H1 (cell line): ENCODE results near the gene JPH2. TPM values are rescaled to one million over a fixed set of nuclear protein-coding genes. Genes with fewer than 3 reads are reported as not detected.

Source experiments
- CTCF ChIA-PET: fragments of 300-600 bp; sonication (Branson Sonifier 250); formaldehyde crosslinking; loops from one replicate; lab custom pipeline; 2021; ENCODE audit not compliant: partially characterized antibody; lab: Charles Lee
- POLR2A ChIA-PET: fragments of 300-600 bp; sonication (Branson Sonifier 250); formaldehyde crosslinking; loops from one replicate; lab custom pipeline; 2021; ENCODE audit warnings: inconsistent platforms; ENCODE audit not compliant: partially characterized antibody; lab: Charles Lee
- DNase-seq, 2 experiments: peaks; one replicate each; pipeline versions ENCODE4 v3.0.0 to v3.0.0-alpha.2; 2010 to 2022; ENCODE audit warnings: low spot score in 2 of 2, low read depth in 1 of 2, mixed read lengths in 1 of 2
- FAIRE-seq: peaks from 2 replicates; lab custom pipeline; 2011; peaks lifted over from hg19 to GRCh38; lab: Jason Lieb, UNC
- H2AFZ ChIP-seq: 2 replicates; pipeline ENCODE4 v1.8.1; 2012; ENCODE audit warnings: low read length, inconsistent platforms
- H2AK5ac ChIP-seq: 2 replicates; pipeline ENCODE4 v1.6.1; 2013; ENCODE audit warnings: low read depth, low read length
- H2BK120ac ChIP-seq: replicated peaks from 2 replicates; pipeline ENCODE3; 2013; ENCODE audit warnings: low read depth, low read length, inconsistent platforms
- H2BK12ac ChIP-seq: 2 replicates; pipeline ENCODE4 v1.6.1; 2013; ENCODE audit warnings: low read depth, low read length
- H2BK15ac ChIP-seq: 2 replicates; pipeline ENCODE4 v1.6.1; 2013; ENCODE audit warnings: low read length
- H2BK20ac ChIP-seq: 2 replicates; pipeline ENCODE4 v1.6.1; 2013; ENCODE audit warnings: low read length
- H2BK5ac ChIP-seq: 2 replicates; pipeline ENCODE4 v1.6.1; 2013; ENCODE audit warnings: low read depth, low read length
- H3K14ac ChIP-seq: 2 replicates; pipeline ENCODE4 v1.6.1; 2013; ENCODE audit warnings: inconsistent platforms; ENCODE audit not compliant: insufficient read length
- H3K18ac ChIP-seq: 2 replicates; pipeline ENCODE4 v1.6.1; 2013; ENCODE audit warnings: low read length; ENCODE audit errors: extremely low read depth
- H3K23ac ChIP-seq: 2 replicates; pipeline ENCODE4 v1.6.1; 2013; ENCODE audit warnings: inconsistent platforms; ENCODE audit not compliant: insufficient read length
- H3K23me2 ChIP-seq: 2 replicates; pipeline ENCODE4 v1.6.1; 2013; ENCODE audit warnings: low read depth, low read length
- H3K27ac ChIP-seq: 2 replicates; pipeline ENCODE4 v1.6.1; 2011; ENCODE audit warnings: low read depth, low read length, inconsistent platforms
- H3K27me3 ChIP-seq, 4 experiments: replicated peaks in 1 of 4; 1 replicate in 1 of 4; 2 replicates in 3 of 4; pipeline versions ENCODE4 v1.6.1 to v1.8.1; 2011 to 2013; ENCODE audit warnings: low read length in 3 of 4, mild to moderate bottlenecking in 3 of 4, inconsistent platforms in 2 of 4, mixed read lengths in 2 of 4, moderate library complexity in 1 of 4; ENCODE audit not compliant: control insufficient read depth in 3 of 4, insufficient read depth in 3 of 4; ENCODE audit errors: extremely low read depth in 1 of 4
- H3K36me3 ChIP-seq, 4 experiments: 2 replicates each; pipeline versions ENCODE4 v1.6.1 to v1.8.1; 2011 to 2013; ENCODE audit warnings: mild to moderate bottlenecking in 4 of 4, low read length in 3 of 4, moderate library complexity in 2 of 4, control low read depth in 1 of 4, inconsistent platforms in 1 of 4; ENCODE audit not compliant: insufficient read depth in 4 of 4, control insufficient read depth in 2 of 4
- H3K4ac ChIP-seq: replicated peaks from 2 replicates; pipeline ENCODE3; 2013; ENCODE audit warnings: low read length, low read depth, mixed read lengths, inconsistent platforms; ENCODE audit not compliant: insufficient read length
- H3K4me1 ChIP-seq, 4 experiments: replicated peaks in 1 of 4; 1 replicate in 1 of 4; 2 replicates in 3 of 4; pipeline versions ENCODE4 v1.6.1 to v1.8.1; 2011 to 2013; ENCODE audit warnings: low read length in 3 of 4, inconsistent platforms in 2 of 4, mixed read lengths in 1 of 4; ENCODE audit not compliant: insufficient read depth in 4 of 4, control insufficient read depth in 3 of 4
- H3K4me2 ChIP-seq, 2 experiments: 2 replicates each; pipeline versions ENCODE4 v1.6.1 to v1.8.1; 2011 to 2013; ENCODE audit warnings: low read depth in 2 of 2, low read length in 2 of 2, control low read depth in 1 of 2, inconsistent platforms in 1 of 2, mild to moderate bottlenecking in 1 of 2; ENCODE audit not compliant: insufficient read depth in 1 of 2
- H3K4me3 ChIP-seq, 4 experiments: fragments of 200-600, 300-600 bp in 1 of 4; sonication (generic), shearing (Covaris generic), sonication (Bioruptor Twin) in 1 of 4; 2 replicates each; pipeline versions ENCODE4 v1.5.1 to v1.8.1; 2011 to 2016; ENCODE audit warnings: low read length in 4 of 4, low read depth in 3 of 4, control low read depth in 2 of 4, inconsistent platforms in 2 of 4, mild to moderate bottlenecking in 2 of 4, mixed read lengths in 1 of 4, moderate library complexity in 1 of 4; ENCODE audit not compliant: insufficient read depth in 2 of 4; ENCODE audit errors: extremely low read depth in 1 of 4
- H3K56ac ChIP-seq: replicated peaks from 2 replicates; pipeline ENCODE3; 2013; ENCODE audit warnings: low read depth, mild to moderate bottlenecking, mixed read lengths, low read length, inconsistent platforms; ENCODE audit not compliant: insufficient read length
- H3K79me1 ChIP-seq: 2 replicates; pipeline ENCODE4 v1.6.1; 2013; ENCODE audit warnings: low read depth, low read length, control low read depth
- H3K79me2 ChIP-seq, 2 experiments: 2 replicates each; pipeline versions ENCODE4 v1.6.1 to v1.8.1; 2012 to 2013; ENCODE audit warnings: low read length in 2 of 2, mild to moderate bottlenecking in 2 of 2, inconsistent platforms in 1 of 2; ENCODE audit not compliant: insufficient read depth in 2 of 2, control insufficient read depth in 1 of 2
- H3K9ac ChIP-seq, 4 experiments: replicated peaks in 1 of 4; 1 replicate in 1 of 4; 2 replicates in 3 of 4; pipeline versions ENCODE4 v1.6.1 to v1.8.1; 2011 to 2013; ENCODE audit warnings: low read depth in 3 of 4, low read length in 3 of 4, control low read depth in 2 of 4, mild to moderate bottlenecking in 2 of 4, moderate library complexity in 2 of 4, inconsistent platforms in 1 of 4; ENCODE audit errors: extremely low read depth in 1 of 4
- H3K9me3 ChIP-seq, 2 experiments: 2 replicates each; pipeline versions ENCODE4 v1.6.1 to v1.8.1; 2012 to 2013; ENCODE audit warnings: mild to moderate bottlenecking in 2 of 2, moderate library complexity in 2 of 2, control low read depth in 1 of 2, inconsistent platforms in 1 of 2, low read depth in 1 of 2, low read length in 1 of 2, mixed read lengths in 1 of 2; ENCODE audit not compliant: insufficient read depth in 2 of 2
- H4K20me1 ChIP-seq, 2 experiments: replicated peaks in 1 of 2; 2 replicates each; pipeline versions ENCODE3 to v1.8.1; 2011 to 2013; ENCODE audit warnings: inconsistent platforms in 2 of 2, low read length in 2 of 2, mild to moderate bottlenecking in 1 of 2; ENCODE audit not compliant: insufficient read depth in 2 of 2, control insufficient read depth in 1 of 2
- H4K5ac ChIP-seq: 2 replicates; pipeline ENCODE4 v1.6.1; 2013; ENCODE audit warnings: low read length, low read depth, mixed read lengths, inconsistent platforms; ENCODE audit not compliant: insufficient read length
- H4K8ac ChIP-seq: 2 replicates; pipeline ENCODE4 v1.8.0; 2013; ENCODE audit warnings: mild to moderate bottlenecking, moderate library complexity, low read length, inconsistent platforms; ENCODE audit not compliant: insufficient read depth; ENCODE audit errors: extremely low read depth
- H4K91ac ChIP-seq: replicated peaks from 2 replicates; pipeline ENCODE3; 2013; ENCODE audit warnings: low read length, mixed read lengths, inconsistent platforms; ENCODE audit not compliant: insufficient read length
- ASH2L ChIP-seq: fragments of 200-600, 300-600 bp; sonication (generic); IDR thresholded peaks from one replicate; pipeline ENCODE4 v1.7.1; 2017; ENCODE audit warnings: low read length
- EZH2 ChIP-seq: fragments of 200-600 bp; sonication (generic); IDR thresholded peaks from 2 replicates; pipeline ENCODE4 v1.7.1; 2012; ENCODE audit warnings: low read depth, mild to moderate bottlenecking, moderate library complexity, low read length, inconsistent platforms; ENCODE audit not compliant: severe bottlenecking
- MAFK ChIP-seq: IDR thresholded peaks from 2 replicates; pipeline ENCODE4 v1.6.1; 2012; ENCODE audit warnings: low read depth, mild to moderate bottlenecking, improper control_type of control experiment, low read length
- PHF8 ChIP-seq: fragments of 200-600 bp; sonication (generic); conservative IDR thresholded peaks from 2 replicates; pipeline ENCODE4 v1.7.1; 2012; ENCODE audit warnings: low read depth, mild to moderate bottlenecking, inconsistent platforms, low read length, moderate library complexity
- POLR2AphosphoS5 ChIP-seq: IDR thresholded peaks from 2 replicates; pipeline ENCODE4 v1.6.1; 2011; ENCODE audit warnings: low read depth, low read length
- YY1 ChIP-seq: IDR thresholded peaks from 2 replicates; pipeline ENCODE4 v1.6.1; 2011; ENCODE audit warnings: low read depth, mild to moderate bottlenecking, low read length
- WGBS, 2 experiments: shearing (Covaris generic) in 1 of 2; methylation state at CpG; one replicate each; pipeline versions ENCODE4 v1.1.6 to v1.1.7; 2013 to 2015; ENCODE audit warnings: low lambda C conversion rate in 2 of 2, mixed read lengths in 2 of 2, inconsistent platforms in 1 of 2, low coverage in 1 of 2, missing lambda C conversion rate in 1 of 2; ENCODE audit not compliant: insufficient replicate concordance in 2 of 2, insufficient coverage in 1 of 2, insufficient read length in 1 of 2; ENCODE audit errors: extremely low coverage in 1 of 2, missing lambda C conversion rate in 1 of 2; 5-methylcytosine and 5-hydroxymethylcytosine counted together
- polyA plus RNA-seq, 7 experiments: library from polyadenylated mRNA; depleted of rRNA in 3 of 7; stranded (reverse) in 5 of 7; unstranded in 2 of 7; fragments of >200 nt in 5 of 7; fragments of 200-250 nt in 2 of 7; gene quantifications; 1 replicate in 5 of 7; 2 replicates in 1 of 7; 4 replicates in 1 of 7; pipeline versions ENCODE4 v1.2.1 to v1.2.3, GENCODE V29; 2011 to 2013; ENCODE audit warnings: missing spikeins in 2 of 7, mixed read lengths in 2 of 7
- total RNA-seq: library from RNA; stranded (reverse); fragmentation: NEBNext Ultra II Directional; extraction: Animal tissue kit (Norgen Biotek cat#: 25700); gene quantifications from 2 replicates; pipeline ENCODE4 v1.2.1, GENCODE V29; 2021
- TF ChIP-seq, protein P1 (sequence below): IDR thresholded peaks from 2 replicates; pipeline ENCODE4 v1.6.1; 2011; ENCODE audit warnings: low read depth, mild to moderate bottlenecking, low read length; ENCODE audit not compliant: insufficient read depth

Gene JPH2
- total and polyA plus RNA-seq, 2 of the 8 experiments (the other 6 are each of a cell fraction or from before 2014, with no cell fraction given), result 0.59 to 1.3 TPM

DNA sequence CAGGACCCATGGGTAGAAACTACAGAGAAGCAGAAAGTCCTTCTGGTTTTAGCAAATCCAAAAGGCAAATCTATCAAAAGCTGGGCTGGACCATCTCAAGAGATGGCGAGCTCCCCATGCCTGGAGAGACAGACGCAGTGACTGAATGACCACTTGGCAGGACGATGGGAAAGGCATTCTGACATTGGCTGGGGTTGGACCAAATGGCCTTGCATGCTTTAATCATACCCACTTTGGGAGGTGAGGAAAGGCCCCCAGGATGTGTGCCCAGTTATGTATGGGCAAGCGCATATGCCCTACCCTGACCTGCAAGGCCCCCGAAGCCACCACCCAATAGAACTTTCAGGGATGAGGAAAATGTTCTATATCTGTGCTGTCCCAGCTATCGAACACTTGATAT is 45.1 kb downstream of the JPH2 start:
- Histone ChIP-seq H3K18ac (no peak overlapping the region), H3K4ac (no peak overlapping the region), H4K91ac (no peak overlapping the region), H4K8ac (no peak overlapping the region), H2AK5ac (no peak overlapping the region), H3K27me3 (no peaks in the 10 kb centered on the region), H3K4me3 (no peak overlapping the region), H2BK20ac (no peak overlapping the region), H3K9me3 (no peaks in the 10 kb centered on the region), H2BK120ac (no peak overlapping the region), H3K79me1 (no peaks in the 10 kb centered on the region), H3K14ac (no peak overlapping the region), H2BK12ac (no peak overlapping the region), H3K4me1 (peaks cover 0 to 4% (median 2%) of the 10 kb centered on the region in 4 experiments; a peak in 3 of 7 replicates), H3K36me3 (no peaks in the 10 kb centered on the region), H3K4me2 (no peak overlapping the region), H2AFZ (no peak overlapping the region), H2BK5ac (no peak overlapping the region), H2BK15ac (no peak overlapping the region), H3K56ac (no peak overlapping the region), H3K79me2 (no peaks in the 10 kb centered on the region), H3K23ac (no peak overlapping the region), H3K9ac (no peak overlapping the region), H3K27ac (no peak overlapping the region), H4K5ac (no peak overlapping the region), H3K23me2 (no peaks in the 10 kb centered on the region), H4K20me1 (no peaks in the 10 kb centered on the region)
- CTCF ChIA-PET, result interaction anchor here (0.7 to 6.8 kb wide), 5 partner anchors 13 to 103 kb away, joined by 3 to 45 read pairs (median 6); no protein-coding TSS in a partner anchor
- POLR2A ChIA-PET, result no interaction called here
- FAIRE-seq (no peak), DNase-seq (no peak)
- TF ChIP-seq EZH2, result no peak
- TF ChIP-seq, protein P1, sequence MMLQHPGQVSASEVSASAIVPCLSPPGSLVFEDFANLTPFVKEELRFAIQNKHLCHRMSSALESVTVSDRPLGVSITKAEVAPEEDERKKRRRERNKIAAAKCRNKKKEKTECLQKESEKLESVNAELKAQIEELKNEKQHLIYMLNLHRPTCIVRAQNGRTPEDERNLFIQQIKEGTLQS, result no peak
- TF ChIP-seq YY1, result no peak
- no peak for TF ChIP-seq MAFK
- no peak for TF ChIP-seq POLR2AphosphoS5
- TF ChIP-seq PHF8, result no peak
- TF ChIP-seq ASH2L, result no peak
- TF ChIP-seq, all 59 proteins: peak for 0
- 95% methylated on average over 6 of the region's 6 CpGs; no CpG with 5 or more reads in 1 of the 2 experiments for WGBS, 2 experiments
